Measurements from ENCODE around the gene TTLL11.
"Not testable (repeated sequence)": the region's sequence is repeated elsewhere in the genome, so short reads cannot be mapped to it uniquely, and the experiment has no call there.

TTLL11 gene

DNA sequence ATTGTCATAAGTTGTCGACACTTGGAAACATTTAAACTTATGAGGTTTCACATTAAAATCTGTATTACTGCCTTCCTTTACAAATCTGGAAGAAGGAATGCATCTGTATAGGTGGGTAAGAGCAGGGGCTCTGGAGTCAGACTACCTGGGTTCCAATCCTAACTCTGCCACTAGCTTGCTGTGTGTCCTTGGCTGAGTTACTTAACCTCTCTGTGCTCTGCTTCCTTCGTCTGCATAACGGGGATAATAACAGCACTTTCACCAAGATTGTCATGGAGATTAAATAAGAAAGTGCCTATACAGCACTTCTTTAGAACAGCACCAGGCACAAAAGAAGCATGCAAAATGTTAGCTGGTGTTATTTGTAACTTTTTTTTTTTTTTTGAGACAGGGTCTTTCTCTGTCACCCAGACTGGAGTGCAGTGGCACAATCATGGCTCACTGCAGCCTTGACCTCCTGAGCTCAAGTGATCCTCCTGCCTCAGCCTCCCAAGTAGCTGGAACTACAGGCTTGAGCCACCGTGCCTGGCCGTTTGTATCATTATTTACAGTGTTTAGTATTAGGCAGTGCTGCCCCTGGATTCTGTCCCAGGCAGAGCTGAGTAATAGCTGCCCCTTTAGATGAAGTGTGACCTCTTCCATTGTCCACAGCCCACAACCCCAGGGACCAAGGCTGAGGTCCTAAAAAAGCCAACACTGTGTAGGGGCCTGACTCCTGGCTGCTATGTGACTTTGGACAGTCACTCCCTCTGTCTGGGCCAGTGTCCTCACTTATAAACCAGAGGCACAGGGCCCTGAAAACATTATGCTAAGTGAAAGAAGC is 25.4 kb upstream of the TTLL11 start:
- DNase-seq (ENCODE audit: low spot score) (no peak), ATAC-seq (ENCODE audit: low read depth) (no peak)
- TF ChIP-seq, protein P1, sequence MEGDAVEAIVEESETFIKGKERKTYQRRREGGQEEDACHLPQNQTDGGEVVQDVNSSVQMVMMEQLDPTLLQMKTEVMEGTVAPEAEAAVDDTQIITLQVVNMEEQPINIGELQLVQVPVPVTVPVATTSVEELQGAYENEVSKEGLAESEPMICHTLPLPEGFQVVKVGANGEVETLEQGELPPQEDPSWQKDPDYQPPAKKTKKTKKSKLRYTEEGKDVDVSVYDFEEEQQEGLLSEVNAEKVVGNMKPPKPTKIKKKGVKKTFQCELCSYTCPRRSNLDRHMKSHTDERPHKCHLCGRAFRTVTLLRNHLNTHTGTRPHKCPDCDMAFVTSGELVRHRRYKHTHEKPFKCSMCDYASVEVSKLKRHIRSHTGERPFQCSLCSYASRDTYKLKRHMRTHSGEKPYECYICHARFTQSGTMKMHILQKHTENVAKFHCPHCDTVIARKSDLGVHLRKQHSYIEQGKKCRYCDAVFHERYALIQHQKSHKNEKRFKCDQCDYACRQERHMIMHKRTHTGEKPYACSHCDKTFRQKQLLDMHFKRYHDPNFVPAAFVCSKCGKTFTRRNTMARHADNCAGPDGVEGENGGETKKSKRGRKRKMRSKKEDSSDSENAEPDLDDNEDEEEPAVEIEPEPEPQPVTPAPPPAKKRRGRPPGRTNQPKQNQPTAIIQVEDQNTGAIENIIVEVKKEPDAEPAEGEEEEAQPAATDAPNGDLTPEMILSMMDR (IDR thresholded peaks at IDR 0.05; ENCODE audit: poor library complexity, severe bottlenecking) = no peak
- no peaks in the 10 kb centered on the region for H3K36me3 ChIP-seq (ENCODE audit: low read depth)
- H3K27ac ChIP-seq (ENCODE audit: poor library complexity, severe bottlenecking) = no peak overlapping the region
- no peaks in the 10 kb centered on the region for H3K9me3 ChIP-seq (ENCODE audit: severe bottlenecking)
- no peaks in the 10 kb centered on the region for H3K4me1 ChIP-seq (ENCODE audit: insufficient read depth, poor library complexity, severe bottlenecking)
- H3K27me3 ChIP-seq (ENCODE audit: insufficient read depth, poor library complexity, severe bottlenecking) = no peaks in the 10 kb centered on the region
- H3K4me3 ChIP-seq (ENCODE audit: severe bottlenecking) = no peak overlapping the region

DNA sequence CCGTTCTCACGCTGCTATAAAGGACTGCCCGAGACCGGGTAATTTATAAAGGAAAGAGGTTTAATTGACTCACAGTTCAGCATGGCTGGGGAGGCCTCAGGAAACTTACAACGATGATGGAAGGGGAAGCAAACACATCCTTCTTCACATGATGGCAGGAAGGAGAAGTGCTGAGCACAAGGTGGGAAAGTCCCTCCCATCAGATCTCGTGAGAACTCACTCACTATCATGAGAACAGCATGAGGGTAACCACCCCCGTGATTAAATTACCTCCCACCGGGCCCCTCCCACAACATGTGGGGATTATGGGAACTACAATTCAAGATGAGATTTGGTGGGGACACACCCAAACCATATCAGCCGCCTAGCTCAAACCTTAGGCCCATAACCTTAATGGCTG is 24.1 kb upstream of the TTLL11 start:
- DNase-seq (ENCODE audit: low spot score); H3K36me3 ChIP-seq (ENCODE audit: low read depth): not testable (repeated sequence)

DNA sequence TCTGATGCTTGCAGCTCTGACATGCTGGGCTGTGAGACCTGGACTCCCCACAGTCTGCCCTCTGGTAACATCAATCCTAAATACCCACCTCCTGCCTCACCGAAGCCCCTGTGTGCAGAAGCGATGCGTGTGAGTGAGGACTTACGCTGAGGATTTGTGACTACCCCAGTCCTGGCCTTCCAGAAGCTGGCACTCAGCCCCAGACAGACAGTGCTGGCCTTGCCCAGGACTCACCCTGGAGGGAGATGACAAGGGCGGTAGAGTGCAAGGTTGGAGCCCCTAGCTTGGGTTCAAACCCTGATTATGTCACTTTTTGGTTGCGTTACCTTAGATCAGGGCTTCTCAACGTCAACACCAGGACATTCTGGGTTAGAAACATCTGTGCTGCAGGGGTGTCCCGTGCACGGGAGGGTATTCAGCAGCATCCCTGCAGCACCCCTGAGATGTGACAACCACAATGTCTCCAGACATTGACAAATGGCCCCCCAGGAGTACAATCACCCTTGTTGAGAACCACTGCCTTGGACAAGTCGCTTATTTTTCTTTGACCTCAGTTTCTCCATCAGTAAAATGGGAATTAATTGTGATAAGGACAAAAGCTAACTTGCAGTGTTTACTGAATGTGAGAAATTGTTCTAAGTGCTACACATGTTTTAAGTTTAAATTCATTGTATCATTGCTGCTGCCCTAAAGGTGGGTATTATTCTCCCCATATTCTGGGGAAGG is 23.5 kb upstream of the TTLL11 start:
- DNase-seq (ENCODE audit: low spot score) (no peak), ATAC-seq (ENCODE audit: low read depth) (no peak)
- Histone ChIP-seq H3K4me1 (ENCODE audit: insufficient read depth, poor library complexity, severe bottlenecking) (no peaks in the 10 kb centered on the region), H3K36me3 (ENCODE audit: low read depth) (no peaks in the 10 kb centered on the region), H3K27me3 (ENCODE audit: insufficient read depth, poor library complexity, severe bottlenecking) (no peaks in the 10 kb centered on the region), H3K27ac (ENCODE audit: poor library complexity, severe bottlenecking) (no peak overlapping the region), H3K4me3 (ENCODE audit: severe bottlenecking) (no peak overlapping the region), H3K9me3 (ENCODE audit: severe bottlenecking) (no peaks in the 10 kb centered on the region)
- TF ChIP-seq, protein P1 (IDR thresholded peaks at IDR 0.05; ENCODE audit: poor library complexity, severe bottlenecking) = no peak

More for the DNA sequence above, 24.1 kb upstream of the TTLL11 start:
- not testable (repeated sequence) for H3K27me3 ChIP-seq (ENCODE audit: insufficient read depth, poor library complexity, severe bottlenecking); ATAC-seq (ENCODE audit: low read depth); H3K9me3 ChIP-seq (ENCODE audit: severe bottlenecking); H3K4me1 ChIP-seq (ENCODE audit: insufficient read depth, poor library complexity, severe bottlenecking); H3K27ac ChIP-seq (ENCODE audit: poor library complexity, severe bottlenecking); H3K4me3 ChIP-seq (ENCODE audit: severe bottlenecking)

DNA sequence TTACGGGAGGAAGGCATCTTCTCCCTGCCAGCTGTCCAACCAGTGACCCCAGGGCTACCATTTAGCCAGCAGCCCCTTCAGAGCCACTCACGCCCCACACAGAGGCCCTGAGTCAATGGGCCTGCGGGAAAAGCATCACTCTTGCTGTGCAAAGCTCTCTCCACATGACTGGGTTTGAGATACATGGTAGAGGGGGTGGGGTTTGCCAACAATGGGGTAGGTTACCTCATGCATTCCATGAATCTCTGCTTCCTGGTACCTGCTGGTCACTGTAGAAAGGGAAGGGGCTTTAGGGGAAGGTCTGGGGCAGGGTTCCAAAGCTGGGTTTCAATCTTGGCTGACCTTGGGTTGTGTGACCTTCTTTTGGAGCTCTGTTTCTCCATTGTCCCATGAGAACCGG is 22.9 kb upstream of the TTLL11 start:
- no peaks in the 10 kb centered on the region for H3K4me1 ChIP-seq (ENCODE audit: insufficient read depth, poor library complexity, severe bottlenecking)
- no peak overlapping the region for H3K4me3 ChIP-seq (ENCODE audit: severe bottlenecking)
- TF ChIP-seq, protein P1 (IDR thresholded peaks at IDR 0.05; ENCODE audit: poor library complexity, severe bottlenecking) = no peak
- no peaks in the 10 kb centered on the region for H3K36me3 ChIP-seq (ENCODE audit: low read depth)
- H3K27me3 ChIP-seq (ENCODE audit: insufficient read depth, poor library complexity, severe bottlenecking) = no peaks in the 10 kb centered on the region
- DNase-seq (ENCODE audit: low spot score) (no peak), ATAC-seq (ENCODE audit: low read depth) (no peak)
- no peaks in the 10 kb centered on the region for H3K9me3 ChIP-seq (ENCODE audit: severe bottlenecking)
- no peak overlapping the region for H3K27ac ChIP-seq (ENCODE audit: poor library complexity, severe bottlenecking)

DNA sequence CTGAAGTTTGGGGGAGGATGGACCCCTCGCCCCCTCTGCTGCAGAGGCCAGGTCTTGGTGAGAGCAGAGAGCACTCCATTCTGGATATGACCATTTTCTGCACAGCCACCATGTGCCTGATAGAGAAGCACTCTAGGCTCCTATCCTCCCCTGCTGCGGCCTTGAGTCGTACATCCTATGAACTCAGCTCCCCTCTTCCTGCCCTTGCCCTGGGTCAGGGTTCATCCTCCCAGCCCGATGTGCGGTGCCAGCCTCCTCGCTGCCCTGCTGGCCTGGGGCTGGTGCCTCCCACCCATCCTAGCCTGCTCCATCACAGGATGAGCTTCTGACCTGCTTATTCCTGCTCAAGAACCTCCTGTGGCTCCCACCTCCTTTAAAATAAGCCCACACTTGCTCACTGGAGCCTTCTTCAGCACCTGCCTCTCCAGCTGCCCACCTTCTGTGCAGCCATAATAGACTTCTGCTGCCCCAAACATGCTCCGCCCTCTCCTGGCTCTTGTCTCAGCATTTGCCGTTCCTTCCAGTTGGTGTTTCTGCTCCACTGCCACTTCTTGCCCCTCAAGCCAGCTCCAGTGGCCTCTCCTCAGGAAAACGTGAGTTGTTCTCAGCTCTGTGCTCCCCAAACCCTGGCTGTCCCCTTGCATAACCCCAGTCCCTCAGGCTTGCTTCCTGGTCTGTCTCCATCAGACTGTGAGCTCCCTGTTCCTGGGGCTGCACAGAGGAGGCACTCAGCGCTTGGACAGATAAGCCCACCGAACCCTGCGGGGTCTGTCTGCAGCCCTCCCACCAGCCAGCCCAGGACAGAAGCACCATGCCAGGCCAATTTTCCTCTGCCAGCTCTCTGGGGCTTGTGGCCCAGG is 22.3 kb upstream of the TTLL11 start:
- no peaks in the 10 kb centered on the region for H3K4me1 ChIP-seq (ENCODE audit: insufficient read depth, poor library complexity, severe bottlenecking)
- H3K27me3 ChIP-seq (ENCODE audit: insufficient read depth, poor library complexity, severe bottlenecking) = no peaks in the 10 kb centered on the region
- no peaks in the 10 kb centered on the region for H3K36me3 ChIP-seq (ENCODE audit: low read depth)
- H3K9me3 ChIP-seq (ENCODE audit: severe bottlenecking) = no peaks in the 10 kb centered on the region
- ATAC-seq (ENCODE audit: low read depth) = no peak; the same call in 2 of the 3 replicates
- H3K27ac ChIP-seq (ENCODE audit: poor library complexity, severe bottlenecking) = no peak overlapping the region
- DNase-seq (ENCODE audit: low spot score) = no peak
- TF ChIP-seq, protein P1 (IDR thresholded peaks at IDR 0.05; ENCODE audit: poor library complexity, severe bottlenecking) = no peak
- no peak overlapping the region for H3K4me3 ChIP-seq (ENCODE audit: severe bottlenecking)

All from RWPE2 (cell line).